CD4-positive, alpha-beta T cell treated with Interleukin-6 for 4 hours (primary cell): ENCODE measurements around the gene IFT80.
A peak's percentile ranks its signal among the peaks of the same experiment; 100 is the strongest.
"Not testable (repeated sequence)": the region's sequence is repeated elsewhere in the genome, so short reads cannot be mapped to it uniquely, and the experiment has no call there.

ENCODE experiments used
- DNase-seq: peaks from one replicate; pipeline ENCODE4 v3.0.0-alpha.2; 2020; ENCODE audit warnings: mixed read lengths

The IFT80 gene

GRCh38 chr3:160400030-160400701 lies 1.1 kb upstream of the IFT80 start:
- peak; percentile 30 for DNase-seq

GRCh38 chr3:160398820-160399124 lies 253 bp downstream of the IFT80 start:
- DNase-seq = no peak

DNA sequence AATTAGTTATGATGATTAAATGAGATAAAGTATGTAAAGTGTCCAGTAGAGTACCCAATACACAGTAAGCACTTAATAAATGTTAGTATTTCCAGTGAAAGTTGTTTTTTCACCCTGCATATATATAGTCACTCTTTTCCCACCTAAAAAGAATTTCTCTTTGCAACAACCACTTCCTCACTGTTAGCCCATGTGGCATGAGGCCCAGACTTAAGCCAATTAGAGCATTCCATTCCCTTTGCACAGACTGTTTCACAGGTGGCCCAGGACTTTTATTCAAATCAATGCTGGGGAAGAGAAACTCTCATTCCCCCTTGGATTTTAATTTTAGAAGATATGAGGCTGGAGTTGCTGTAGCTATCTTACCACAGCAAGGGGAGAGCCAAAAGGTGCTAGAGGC lies 3.7 kb downstream of the IFT80 start:
- no peak for DNase-seq

GRCh38 chr3:160394009-160394392 lies 5.0 kb downstream of the IFT80 start:
- no peak for DNase-seq

DNA sequence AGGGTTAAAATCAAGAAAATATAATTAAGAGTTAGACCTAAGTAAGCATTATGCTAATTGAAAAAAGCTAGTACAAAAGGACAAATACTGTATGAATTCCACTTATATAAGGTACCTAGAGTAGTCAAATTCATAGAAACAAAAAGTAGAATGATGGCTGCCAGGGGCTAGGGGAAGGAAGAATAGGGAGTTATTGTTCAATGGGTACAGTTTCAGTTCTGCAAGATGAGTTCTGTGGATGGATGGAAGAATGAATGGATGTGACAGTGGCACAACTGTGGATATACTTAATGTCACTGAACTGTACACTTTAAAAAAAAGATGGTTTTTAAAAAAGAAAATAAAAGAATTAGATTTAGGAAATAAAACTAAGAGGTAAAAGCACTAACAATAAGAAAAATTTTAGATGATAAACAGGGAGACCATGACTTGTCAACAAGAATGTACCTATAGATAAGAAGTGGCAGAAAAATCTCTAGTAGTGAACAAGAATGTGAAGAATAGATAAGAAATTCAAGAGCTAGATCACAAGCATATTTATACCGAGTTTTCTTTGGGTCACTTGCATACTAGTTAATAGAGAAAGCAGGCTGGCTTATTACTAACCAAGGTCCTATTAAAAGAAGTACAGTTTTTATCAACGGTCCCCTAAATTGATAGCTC lies 5.5 kb downstream of the IFT80 start:
- no peak for DNase-seq

DNA sequence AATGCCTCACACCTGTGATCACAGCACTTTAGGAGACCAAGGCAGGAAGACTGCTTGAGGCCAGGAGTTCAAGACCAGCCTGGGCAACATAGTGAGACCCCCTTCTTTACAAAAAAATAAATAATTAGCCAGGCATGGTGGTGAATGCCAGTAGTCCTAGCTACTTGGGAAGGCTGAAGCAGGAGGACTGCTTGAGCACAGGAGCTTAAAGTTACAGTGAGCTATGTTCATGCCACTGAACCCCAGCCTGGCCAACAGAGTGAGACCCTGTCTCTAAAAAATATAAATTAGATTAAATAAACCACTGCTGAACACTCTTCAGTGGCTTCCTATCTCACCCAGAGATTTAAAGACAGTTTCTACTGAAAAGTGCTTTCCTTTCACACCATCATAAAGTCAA lies 6.2 kb downstream of the IFT80 start:
- DNase-seq = no peak

GRCh38 chr3:160390565-160391138 lies 8.4 kb downstream of the IFT80 start:
- DNase-seq = no peak

- no peak for DNase-seq
These were observed 14.2 kb downstream of the IFT80 start for GRCh38 chr3:160384639-160385318.

DNA sequence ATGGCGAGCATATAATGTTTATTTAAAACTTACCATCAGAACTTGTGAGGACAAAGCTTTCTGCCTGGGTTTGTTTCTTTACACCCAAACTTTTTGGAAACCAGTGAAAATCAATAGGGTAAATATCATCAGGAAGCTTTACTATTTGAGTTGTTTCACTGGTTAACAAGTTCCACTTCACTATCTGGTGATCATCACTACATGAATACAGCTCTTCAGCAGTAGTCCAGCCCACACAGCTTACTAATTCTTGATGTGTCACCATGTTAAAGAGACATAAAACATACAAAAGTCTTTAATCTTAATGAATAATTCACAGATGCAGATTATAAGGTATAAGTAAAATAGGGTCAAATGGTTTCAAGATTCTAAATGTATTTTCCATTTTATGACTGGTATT lies 17.6 kb downstream of the IFT80 start:
- DNase-seq = no peak

- no peak for DNase-seq
These were observed 19.3 kb downstream of the IFT80 start for GRCh38 chr3:160379628-160380214.

DNA sequence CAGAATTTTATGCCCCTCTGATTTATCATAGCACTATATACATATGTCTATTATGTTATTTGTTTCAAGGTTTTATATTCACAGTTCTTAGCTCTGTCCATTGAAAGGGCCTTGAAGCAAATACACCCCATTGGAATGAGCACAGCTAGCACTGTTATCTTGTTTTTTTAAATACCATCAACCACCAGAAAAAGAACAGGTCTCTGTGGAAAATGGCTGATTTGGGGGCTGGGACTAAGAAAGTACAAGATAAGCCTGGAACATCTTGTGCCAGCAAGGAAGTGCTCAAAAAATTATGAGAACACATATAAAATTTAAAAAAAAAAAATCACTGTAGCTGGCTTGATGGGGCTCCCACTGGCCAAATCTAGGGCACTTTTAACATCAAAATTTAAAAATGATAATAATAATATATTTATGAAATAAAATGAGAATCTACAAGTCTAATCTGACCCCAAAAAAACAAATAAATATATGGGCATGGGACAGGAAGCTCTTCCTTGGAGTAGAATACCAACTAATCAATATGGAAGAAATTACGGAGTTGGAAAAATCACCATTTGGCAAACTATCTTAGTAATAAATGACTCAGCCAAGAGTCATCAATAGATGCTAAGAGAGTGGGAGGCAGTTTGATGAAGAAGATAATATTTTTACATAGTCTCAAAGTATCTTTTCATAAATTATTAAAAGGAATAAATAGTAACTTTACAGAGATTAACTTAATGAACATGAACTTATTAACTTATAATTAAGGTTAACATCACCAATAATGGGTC lies 20.5 kb downstream of the IFT80 start:
- no peak for DNase-seq

GRCh38 chr3:160376681-160377080 lies 22.3 kb downstream of the IFT80 start:
- DNase-seq = no peak

DNA sequence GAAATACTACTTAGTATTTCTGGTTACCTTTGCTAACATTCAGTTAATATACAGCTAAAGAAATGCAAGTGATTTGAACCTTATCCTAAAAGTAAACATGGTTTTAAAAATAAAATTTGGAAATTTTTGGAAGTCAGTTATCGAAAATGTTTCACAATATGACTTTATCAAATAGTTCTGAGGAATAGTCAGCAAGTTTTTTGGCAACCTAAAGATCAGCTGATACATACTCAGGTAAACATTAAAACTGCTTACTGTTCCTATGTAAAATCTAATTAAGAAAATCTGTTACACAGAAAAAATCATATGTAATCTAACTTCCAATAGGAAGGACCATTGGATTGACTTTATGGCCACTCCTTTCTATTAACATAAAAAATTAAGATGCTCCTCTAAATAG lies 24.1 kb downstream of the IFT80 start:
- DNase-seq = no peak

GRCh38 chr3:160374472-160374871 lies 24.6 kb downstream of the IFT80 start:
- DNase-seq = no peak

- no peak for DNase-seq
These were observed 25.4 kb downstream of the IFT80 start for GRCh38 chr3:160373655-160374054.

DNA sequence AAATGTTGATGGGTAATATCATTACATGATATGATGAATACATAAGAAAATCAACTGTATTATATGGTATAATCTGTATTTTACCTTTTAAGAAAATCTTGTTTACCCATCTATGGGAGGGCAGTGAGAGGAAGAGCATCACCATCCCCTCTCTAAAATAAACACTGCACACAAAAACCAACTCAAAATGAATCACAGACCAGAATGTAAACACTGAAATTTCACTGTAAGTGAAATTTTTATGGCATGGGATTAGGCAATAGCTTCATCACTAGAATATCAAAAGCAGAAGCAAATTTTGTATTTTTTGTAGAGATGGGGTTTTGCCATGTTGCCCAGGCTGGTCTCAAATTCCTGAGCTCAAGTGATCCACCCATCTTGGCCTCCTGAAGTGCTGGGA lies 26.2 kb downstream of the IFT80 start:
- no peak for DNase-seq

GRCh38 chr3:160370987-160371857 lies 27.8 kb downstream of the IFT80 start:
- no peak for DNase-seq

DNA sequence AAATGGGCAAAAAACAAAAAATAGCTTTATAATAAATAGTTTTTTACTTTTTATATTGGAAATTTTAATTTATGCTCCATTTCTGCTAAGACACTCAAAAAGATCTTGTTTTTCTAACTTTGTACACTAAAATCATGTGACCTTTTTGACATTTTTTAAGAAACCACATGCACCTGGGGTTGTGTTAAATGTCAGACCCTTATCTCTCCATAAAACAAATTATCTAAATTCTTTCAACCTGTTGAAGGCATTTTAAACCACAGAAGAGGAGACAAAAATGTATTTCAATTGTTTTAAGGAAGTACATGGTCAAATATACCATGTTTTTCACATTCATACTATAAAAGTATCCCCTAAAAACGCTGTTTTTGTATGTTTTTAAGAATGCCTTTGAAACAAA lies 29.2 kb downstream of the IFT80 start:
- no peak for DNase-seq

DNA sequence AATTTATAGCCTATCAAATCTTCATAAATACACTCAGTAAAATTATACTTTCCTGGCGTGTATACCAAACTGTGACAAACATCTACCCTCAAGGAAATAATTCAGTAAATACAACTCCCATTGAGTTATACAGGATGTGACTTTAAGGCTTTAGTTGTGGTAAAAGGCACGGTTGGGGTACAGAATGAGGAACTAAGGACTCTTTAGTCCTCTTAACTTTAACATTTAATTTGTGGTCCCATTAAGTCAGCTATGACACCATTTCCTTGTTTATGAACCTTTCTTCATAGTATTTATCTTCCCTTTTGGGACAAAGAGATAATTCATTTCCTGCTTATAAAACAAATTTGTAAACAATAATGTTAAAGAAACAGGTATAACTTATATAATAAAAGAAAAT lies 30.2 kb downstream of the IFT80 start:
- no peak for DNase-seq

DNA sequence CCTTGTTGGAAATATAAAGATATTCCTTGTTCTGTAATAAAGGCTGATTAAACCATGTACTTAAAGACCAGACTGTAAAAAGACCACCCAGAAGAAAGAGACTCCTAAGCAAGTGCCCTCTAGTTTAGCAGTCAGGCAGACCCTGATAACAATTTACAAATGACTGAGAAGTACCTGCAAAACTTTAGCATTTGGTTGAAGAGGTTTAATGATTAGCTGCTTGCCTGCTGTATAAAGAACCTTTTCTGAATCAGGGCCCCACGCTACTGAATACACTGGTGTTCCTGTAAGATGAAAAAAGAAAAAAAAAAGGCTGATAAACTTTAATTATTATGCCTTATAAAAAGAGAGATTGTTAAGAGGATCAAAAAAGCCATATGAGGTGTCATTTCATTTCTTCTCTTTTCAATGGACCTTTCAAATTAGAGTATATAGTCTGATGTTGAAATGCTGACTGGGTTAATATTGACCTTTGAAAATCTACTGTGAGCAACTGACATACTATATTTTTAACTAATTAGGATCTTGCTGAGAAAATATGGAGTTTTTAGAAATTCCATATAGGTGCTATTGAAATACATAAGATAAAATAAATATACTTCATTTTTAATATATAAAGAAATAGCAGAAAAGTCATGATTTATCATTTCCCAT lies 33.0 kb downstream of the IFT80 start:
- DNase-seq = no peak

- not testable (repeated sequence) for DNase-seq
These were observed 36.1 kb downstream of the IFT80 start for GRCh38 chr3:160362896-160363295.
